Activated CD4-positive, alpha-beta T cell treated with anti-CD3 and anti-CD28 coated beads, Interleukin-2, amount 50 U/mL, for 1 hour (primary cell): ENCODE data around the gene MFSD6L.

Source experiments
- DNase-seq: peaks from one replicate; pipeline ENCODE4 v3.0.0-alpha.2; 2020

The MFSD6L gene

DNA sequence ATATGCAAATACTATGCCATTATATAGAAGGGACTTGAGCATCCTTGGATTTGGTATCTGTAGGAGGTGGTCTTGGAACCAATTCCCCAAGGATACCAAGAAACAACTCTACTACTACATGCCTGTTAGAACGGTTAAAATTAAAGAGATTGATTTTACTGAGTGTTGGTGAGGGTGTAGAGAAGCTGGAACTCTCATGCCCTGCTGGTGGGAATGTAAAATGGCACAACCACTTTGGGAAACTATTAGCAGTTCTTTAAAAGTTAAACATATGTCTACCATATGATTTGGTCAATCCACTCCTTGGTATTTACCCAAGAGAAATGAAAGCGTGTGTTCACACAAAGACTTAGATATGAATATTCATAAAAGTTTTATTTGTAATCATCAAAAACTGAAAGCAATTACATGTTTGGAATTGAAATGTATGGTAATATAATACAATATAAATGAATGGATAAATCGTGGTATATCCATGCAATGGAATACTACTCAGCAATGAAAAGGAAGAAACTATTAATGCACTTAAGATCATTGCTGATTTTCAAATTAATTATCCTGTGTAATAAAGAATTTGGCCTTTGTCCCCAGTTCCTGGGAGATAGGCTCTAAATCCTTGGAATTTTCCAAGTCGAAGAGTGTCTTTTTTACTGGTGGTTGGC is 7.8 kb downstream of the MFSD6L start:
- DNase-seq: no peak

GRCh38 chr17:8789743-8790142 is 9.4 kb downstream of the MFSD6L start:
- no peak for DNase-seq

GRCh38 chr17:8788998-8789397 is 10.2 kb downstream of the MFSD6L start:
- DNase-seq: no peak

- DNase-seq: peak; percentile 61
Measured at GRCh38 chr17:8785547-8786413, 13.4 kb downstream of the MFSD6L start.

DNA sequence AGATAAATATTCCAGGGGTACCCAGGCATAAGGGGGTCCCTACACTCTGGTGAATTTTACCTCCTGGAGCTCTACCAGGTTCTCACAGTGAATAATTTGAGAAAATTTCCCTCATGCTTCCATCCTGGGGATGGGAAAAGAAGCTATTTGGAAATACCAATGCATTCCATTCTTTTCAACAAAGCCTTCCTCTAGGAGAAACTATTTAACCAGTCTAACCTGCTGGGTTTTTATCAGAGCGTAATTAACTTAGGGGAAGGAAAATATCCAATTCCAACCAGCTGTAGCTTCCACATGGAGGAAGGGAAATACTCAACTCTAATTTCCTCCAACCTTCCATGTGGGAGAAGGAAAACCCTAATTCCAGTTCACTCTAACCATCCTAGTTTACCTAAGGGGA is 17.0 kb downstream of the MFSD6L start:
- DNase-seq: no peak

GRCh38 chr17:8781776-8782175 is 17.4 kb downstream of the MFSD6L start:
- DNase-seq: no peak

GRCh38 chr17:8776881-8777280 is 22.3 kb downstream of the MFSD6L start:
- DNase-seq: no peak

- no peak for DNase-seq
Measured at GRCh38 chr17:8776248-8776647, 22.9 kb downstream of the MFSD6L start.

DNA sequence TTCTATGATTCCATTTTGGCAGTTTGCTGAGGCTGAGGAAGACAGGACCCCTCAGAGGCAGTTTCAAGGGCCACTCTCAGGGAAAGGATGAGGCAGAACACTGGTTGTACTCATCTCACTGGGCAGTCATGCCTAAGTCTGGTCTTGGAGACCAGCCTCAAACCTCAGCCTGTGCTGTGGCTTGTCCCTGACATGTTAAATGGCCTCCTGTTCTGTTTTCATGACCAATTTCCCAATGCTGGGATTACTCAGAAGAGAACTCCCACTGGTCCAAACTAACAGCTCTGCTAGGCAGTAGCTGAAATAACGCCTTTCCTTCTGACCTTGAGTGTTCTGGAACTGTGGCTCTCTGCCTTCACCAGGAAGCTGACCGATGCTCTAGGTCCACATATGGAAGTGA is 32.4 kb downstream of the MFSD6L start:
- no peak for DNase-seq

- no peak for DNase-seq
Measured at GRCh38 chr17:8762012-8762411, 37.2 kb downstream of the MFSD6L start.

GRCh38 chr17:8758137-8758596 is 41.0 kb downstream of the MFSD6L start, which contains the start of gene SPDYE4:
Gene SPDYE4 (minus strand): TSS chr17:8758546. CDS start chr17:8758382, 164 bp downstream.
- DNase-seq: no peak

GRCh38 chr17:8757189-8757588 is 42.0 kb downstream of the MFSD6L start:
- DNase-seq: no peak

GRCh38 chr17:8755590-8756255 is 43.4 kb downstream of the MFSD6L start:
- DNase-seq: no peak

GRCh38 chr17:8754890-8755289 is 44.3 kb downstream of the MFSD6L start:
- DNase-seq: no peak

GRCh38 chr17:8753976-8754440 is 45.2 kb downstream of the MFSD6L start:
- no peak for DNase-seq

GRCh38 chr17:8753136-8753975 is 45.8 kb downstream of the MFSD6L start:
- DNase-seq: no peak

- DNase-seq: no peak
Measured at GRCh38 chr17:8749616-8750015, 49.5 kb downstream of the MFSD6L start.

DNA sequence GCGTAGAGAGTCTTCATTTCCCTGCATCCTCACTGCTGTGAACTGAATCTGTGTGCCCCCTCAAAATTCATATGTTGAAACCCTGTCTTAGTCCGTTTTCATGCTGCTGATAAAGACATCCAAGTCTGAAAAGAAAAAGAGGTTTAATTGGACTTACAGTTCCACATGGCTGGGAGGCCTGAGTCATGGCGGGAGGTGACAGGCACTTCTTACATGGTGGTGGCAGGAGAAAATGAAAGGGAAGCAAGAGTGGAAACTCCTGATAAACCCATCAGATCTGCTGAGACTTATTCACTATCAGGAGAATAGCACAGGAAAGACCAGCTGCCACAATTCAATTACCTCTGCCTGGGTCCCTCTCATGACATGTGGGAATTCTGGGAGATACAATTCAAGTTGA is 51.4 kb downstream of the MFSD6L start:
- DNase-seq: no peak
